SK-MEL-5 (cell line): ENCODE data around the gene TPP2. TPM values are rescaled to one million over a fixed set of nuclear protein-coding genes. Genes with fewer than 3 reads are reported as not detected.

ENCODE experiments used
- DNase-seq: peaks from one replicate; pipeline ENCODE4 v3.0.0-alpha.2; 2016; ENCODE audit warnings: low read depth, low spot score
- in situ Hi-C: cut with HindIII; loops from 2 replicates; pipeline ENCODE4 v1.10.0; 2016; ENCODE audit warnings: low sequenced_read_pairs, high pct_unique_total_duplicates, low pct_unique_long_range_greater_than_20kb
- total RNA-seq: library from RNA; depleted of rRNA; stranded (reverse); fragments of >200 nt; shearing (Covaris generic); gene quantifications from 2 replicates; pipeline ENCODE4 v1.2.3, GENCODE V29; 2014

Gene TPP2
- total RNA-seq, 1 experiment from 2014 or later: 53.0 TPM

DNA sequence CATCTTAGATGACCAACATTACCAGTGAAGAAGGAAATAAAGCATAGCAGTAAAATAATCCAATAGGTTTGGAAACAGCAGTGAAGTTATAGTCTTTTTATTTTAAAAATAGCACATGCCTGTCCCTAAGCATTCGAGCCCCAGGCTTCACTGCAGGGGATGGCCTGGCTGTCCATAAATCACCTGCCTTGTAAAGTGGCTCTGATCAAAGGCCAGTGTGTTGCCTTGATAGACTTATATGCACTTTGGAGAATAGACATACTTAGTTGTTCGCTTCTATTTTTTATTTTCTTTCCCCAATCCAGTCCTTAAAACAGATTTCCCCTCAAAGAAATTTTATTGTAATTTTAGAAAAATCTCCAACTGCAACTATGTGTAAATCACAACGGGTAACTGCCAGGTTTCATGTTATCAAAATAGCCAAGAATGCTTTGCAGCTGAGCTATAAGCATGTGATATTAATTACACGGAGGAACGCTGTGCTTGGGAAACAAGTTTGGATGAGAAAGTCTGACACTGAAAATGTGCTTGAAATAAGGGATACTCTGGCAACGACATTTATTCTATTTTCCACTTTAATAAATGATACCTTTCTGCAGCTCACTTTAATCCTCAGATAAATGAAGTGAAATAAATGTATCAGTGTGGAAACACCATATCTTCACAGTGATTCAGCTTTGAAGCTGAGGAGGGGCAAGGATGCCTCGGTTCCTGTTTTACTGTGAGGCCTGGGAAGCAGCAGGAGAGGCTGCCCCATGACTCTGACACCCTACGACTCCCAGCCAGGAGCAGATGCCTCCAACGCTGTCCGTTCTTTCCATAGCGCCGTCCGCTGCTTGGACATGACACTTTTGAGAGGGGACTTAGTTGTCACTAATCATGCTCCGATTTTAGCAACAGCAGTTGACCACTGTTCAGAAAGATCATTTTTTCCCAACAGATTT lies 103.6 kb downstream of the TPP2 start:
- in situ Hi-C loops: loop anchor here (5.0 kb wide), 1 partner anchor 48 kb away; no protein-coding TSS in a partner anchor
- DNase-seq: no peak

DNA sequence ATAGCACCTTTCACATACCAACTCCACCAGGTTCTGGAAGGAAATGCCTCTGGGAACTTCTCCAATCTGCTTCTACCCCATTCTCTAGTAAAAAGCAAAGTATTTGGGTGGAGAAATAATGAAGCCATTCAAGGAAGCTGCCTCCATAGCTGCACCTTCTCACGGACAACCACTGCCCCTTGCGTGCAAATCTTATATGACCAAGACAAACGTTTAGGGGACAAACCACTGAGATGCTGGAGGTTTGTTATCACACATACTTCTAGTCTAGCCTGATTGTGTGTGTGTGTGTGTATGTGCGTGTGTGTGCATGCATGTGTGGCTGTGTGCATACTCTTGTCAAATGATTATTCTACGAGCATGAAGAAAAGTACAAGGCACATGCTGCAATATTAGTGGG lies 104.5 kb downstream of the TPP2 start:
- in situ Hi-C loops: loop anchor here (5.0 kb wide), 1 partner anchor 49 kb away; no protein-coding TSS in a partner anchor
- no peak for DNase-seq

DNA sequence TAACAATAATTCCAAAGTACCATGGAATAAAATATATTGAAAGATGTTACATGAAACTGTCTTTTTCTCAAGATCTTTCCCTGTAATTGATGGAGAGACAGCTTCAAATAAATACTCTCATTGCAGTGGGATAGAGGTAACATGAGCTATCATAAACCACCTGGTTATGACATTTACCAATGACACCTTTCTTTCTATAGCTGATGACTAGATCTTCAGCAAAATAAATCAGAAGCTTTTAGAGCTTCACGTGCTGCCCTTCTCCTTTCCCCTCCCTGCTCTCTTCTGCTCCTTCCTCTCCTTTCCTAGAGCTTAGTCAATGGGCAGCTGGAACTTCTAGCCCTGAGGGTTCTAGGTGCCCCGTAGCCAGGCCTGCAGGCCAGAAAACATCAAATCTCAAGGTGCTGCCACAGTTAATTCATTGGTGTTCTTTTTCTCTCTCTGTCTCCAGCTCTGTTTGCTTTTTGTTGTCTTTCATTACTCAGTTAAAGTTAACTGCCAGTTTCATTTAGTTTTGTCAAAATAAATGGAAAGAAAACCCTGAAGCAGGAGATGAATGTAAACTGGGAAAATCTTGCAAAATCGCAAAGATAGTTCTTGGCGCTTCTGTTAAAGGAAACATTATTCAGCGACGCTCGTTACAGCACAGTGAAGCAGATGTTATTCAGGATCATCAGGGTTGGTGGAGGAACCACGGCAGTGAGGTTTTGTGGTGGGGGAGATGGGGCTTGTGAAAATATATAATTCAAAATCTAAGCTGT lies 106.4 kb downstream of the TPP2 start:
- no peak for DNase-seq
- in situ Hi-C loops: loop anchor here (5.0 kb wide), 1 partner anchor 51 kb away; no protein-coding TSS in a partner anchor

DNA sequence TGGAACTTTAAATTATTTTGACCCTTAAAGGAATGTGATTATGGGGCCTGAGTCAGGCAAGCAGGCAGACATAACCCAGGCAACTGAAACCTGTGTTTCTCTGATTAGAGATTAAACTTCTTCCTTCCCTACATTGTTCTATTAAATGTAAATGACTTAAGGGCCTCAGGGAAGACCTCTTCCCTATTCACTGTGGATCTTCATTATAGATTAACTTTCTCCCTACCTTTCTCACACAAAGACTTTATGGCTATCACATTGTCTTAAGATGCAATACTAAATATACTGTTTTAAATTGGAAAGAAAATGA lies 106.9 kb downstream of the TPP2 start:
- in situ Hi-C loops: loop anchor here (5.0 kb wide), 1 partner anchor 51 kb away; no protein-coding TSS in a partner anchor
- no peak for DNase-seq

DNA sequence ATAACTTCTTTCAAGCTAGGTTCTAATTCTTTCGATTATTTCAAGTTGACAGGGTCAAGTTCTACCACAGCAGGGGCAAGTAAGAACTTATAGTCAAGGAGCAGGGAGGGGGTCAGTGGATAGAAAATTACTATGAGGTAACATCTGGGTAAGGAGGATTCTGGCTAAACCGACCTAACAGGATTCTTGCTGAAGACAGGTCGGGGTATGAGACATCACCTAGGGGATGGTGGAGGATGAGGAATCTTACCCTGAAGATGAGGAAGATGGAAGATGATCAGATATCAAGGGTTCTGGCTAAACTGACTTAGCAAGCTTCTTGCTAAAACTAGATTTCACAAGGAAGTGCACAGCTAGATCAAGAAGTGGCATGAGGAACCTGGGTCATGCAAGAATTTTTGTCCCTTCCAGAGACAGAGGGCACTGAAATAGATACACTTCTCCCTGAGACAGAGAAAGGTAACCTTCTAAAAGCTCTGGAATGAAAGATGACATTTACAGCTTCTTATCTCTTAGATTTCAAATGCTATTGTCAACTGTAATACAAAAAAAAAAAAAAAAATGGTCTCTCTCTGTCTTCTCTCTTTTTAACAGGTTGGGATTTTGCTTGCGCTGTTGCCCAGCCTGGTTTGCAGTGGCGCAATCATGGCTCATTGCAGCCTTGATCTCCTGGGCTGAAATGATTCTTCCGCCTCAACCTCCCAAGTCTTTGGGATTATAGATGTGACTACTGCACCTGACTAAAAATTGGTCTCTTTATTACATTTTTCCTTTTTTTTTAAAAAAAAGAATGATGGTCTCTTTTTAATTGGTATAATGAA lies 107.7 kb downstream of the TPP2 start:
- in situ Hi-C loops: loop anchor here (5.0 kb wide), 1 partner anchor 52 kb away; no protein-coding TSS in a partner anchor
- DNase-seq: no peak

DNA sequence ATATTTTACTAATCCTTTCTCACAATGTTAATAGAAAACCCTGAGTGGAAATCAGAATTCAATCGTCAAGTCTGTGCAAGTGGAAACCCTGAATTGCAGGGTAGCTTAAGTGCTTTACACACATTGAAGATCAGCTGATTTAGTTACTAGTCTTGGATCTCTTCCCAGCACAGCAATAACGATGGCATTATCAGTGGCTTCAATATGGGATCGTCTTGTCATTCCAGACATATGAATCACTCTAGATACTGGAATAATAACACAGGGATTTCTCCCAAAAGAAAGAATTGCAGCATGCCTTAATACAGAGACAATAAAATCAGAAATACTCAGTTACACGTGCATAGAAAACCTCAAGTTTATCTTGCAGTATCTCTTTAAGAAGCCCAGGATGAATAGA lies 110.7 kb downstream of the TPP2 start:
- DNase-seq: peak; percentile 88
- in situ Hi-C loops: no loop called here

DNA sequence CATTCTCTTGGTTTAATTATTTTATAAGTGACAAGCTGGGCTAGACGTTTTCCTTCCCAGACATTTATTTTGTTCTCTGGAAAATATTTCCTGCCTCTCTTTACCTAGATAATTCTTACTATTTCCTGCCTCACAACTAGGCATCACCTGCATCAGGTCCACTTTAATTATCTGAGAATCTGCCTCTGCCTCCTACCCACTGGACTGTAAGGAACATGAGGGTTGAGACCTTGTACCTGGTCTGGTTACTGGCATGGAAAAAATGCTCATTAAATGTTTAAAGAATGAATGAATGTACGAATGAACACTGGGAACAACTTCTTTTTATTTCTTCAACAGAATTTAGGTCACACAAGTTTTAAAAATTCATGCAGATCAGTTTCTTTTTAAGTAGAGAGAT lies 111.4 kb downstream of the TPP2 start:
- no peak for DNase-seq
- in situ Hi-C loops: no loop called here

DNA sequence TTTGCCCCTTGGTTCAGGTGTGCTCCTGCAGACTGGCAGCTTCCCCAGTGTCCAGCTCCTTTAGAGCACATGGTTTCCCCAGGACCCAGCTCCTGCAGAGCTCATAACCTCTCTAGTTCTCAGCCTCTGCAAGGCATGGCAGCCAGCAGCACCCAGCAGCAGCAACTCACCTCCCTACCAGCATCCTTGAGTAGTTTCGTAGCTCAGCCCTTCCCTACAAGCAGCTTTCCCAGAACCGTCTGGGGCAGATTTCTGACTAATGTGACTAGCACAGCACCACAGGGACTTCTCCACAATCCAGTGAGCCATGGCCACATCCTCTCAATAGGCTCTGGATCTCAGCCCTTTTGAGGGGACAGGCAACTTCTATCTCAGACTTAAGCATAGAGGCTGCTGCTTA lies 112.2 kb downstream of the TPP2 start:
- no peak for DNase-seq
- in situ Hi-C loops: no loop called here

DNA sequence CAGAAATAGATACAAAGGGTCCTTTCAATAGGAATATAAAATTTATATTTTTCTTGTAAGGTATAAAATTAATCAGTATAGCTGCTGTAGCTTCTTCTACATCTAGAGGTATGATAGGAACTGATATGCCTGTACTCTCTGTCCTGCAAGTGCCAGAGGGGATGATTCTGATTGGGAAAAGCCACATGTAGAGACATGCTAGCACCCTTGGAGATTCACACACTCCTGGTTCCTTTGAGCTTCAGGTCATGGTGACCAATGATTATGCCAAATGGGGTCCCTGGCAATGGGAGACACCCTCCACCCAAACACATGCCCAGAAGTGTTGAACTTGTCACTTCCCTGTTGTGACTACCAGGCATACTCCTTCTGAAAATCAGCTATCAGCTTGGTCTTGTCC lies 112.8 kb downstream of the TPP2 start:
- DNase-seq: no peak
- in situ Hi-C loops: no loop called here

DNA sequence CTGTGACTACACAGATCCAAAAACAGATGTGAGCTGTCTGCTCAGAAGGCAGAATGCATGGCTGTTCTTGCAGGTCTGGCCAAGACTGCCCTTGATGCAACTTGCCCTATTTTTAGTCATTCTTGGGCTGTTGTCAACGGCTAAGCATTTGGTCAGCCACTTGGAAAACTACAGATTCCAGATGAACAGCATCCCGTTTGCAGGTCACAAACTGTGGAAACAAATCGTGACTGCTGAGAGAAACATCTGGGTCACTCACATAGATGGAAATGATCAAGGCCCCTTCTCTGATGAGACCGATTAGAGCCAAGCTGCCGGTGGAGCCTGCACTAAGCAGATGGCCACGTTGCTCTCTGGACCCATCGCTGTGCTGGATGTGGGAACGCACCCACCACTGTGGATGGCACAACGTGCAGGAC lies 113.5 kb downstream of the TPP2 start:
- no peak for DNase-seq

DNA sequence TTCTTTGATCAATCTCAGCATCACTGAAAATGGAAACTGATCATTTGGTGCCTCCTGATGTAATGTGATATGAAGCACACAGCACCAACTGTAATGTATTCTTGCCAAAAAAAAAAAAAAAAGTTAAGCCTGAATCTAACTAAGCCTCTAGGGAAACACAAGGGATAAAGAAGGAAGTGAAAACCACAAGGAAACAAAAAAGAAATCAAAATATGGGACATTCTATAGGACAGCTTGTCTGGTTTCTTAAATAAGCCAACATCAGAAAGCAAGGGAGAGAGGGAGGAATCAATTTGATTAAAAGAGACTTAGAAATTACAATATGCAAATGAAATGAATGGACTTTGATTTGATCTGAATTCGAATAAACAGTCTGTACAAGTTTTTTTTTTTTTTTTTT lies 118.7 kb downstream of the TPP2 start:
- in situ Hi-C loops: no loop called here
- no peak for DNase-seq

More for the DNA sequence above, 113.5 kb downstream of the TPP2 start:
- in situ Hi-C loops: no loop called here

DNA sequence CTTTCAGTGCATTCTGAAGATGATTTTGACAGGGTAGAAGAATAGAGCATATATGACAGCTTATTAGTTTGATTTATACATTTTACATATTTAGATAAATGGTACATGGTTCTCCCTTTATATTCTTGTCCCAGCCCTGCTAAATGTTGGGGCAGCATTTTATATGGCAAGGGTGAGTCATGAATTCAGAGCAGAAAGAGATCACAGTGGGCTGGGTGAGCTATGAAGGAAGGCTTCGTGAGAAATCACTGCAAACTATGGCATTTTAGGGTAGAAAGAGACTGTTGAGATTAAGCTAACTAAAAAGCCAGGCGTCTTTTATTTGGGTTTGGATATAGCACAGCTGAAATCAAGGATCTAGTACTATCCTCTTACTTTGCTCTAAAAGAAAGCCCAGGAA lies 122.0 kb downstream of the TPP2 start:
- DNase-seq: no peak
- in situ Hi-C loops: no loop called here

DNA sequence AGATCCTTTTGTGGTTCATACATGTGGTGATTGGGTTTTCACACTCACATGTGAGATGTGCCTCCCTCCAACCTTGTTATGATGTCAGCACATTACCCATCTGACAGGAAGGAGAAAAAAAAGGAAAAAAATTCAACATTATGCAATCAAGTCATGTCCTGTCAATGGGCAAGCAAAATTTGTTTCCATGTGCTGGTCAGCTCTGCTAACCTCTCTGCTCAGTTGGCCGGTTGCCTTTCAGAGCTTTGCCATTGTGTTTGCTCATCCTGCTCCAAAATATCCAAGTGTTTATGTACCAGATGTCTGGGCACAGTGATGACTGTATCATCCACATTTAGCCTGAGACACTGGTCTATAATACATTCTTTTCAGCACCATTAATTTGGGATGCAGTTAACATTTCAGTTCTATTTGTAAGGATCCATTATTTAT lies 125.0 kb downstream of the TPP2 start:
- in situ Hi-C loops: no loop called here
- DNase-seq: no peak

DNA sequence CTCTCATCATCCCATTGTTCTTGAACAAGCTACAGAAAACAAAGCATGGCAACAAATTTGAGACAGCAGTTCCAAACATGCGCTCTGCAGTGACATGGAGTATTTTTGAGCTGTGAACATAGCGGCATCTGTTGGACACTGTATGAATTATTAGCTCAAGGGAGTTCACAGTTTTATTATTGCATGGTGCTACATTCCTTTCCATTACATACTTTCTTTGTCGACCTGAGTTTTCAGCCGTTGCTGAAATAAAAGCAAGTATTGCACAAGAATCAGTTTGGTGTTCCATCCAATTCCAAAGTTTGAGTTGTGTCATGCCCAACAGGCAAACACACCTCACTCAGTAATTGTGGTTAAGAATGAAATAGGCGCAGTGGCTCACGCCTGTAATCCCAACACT lies 128.1 kb downstream of the TPP2 start:
- peak; percentile 70 for DNase-seq
- in situ Hi-C loops: no loop called here

DNA sequence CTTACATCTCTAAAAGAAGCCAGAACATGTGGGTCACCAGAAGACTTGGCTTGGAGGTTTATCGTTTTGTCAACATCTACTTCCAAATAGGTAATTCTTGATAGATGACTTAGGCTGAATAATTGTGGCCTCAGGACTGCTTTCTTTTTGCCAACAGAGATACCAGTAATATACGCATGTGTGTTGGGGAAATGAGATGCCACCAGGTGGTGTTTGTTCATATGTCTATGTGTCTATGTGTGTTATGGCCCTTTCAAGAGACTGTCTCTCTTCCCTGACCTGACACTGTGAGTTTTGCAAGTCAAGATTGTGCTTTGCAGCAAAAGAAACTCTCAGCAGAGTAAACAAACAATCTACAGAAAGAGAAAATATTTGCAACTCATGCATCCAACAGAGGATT lies 129.6 kb downstream of the TPP2 start:
- peak; percentile 58 for DNase-seq
- in situ Hi-C loops: no loop called here
